Measurements from ENCODE around the gene DUSP3. TPM values are rescaled to one million over a fixed set of nuclear protein-coding genes. Genes with fewer than 3 reads are reported as not detected.

DUSP3 gene
- 34.2 TPM for polyA plus RNA-seq (2013, experiment 1 of 2; ENCODE audit: insufficient read length)
- polyA plus RNA-seq (2013, experiment 2 of 2; ENCODE audit: insufficient read length): 38.6 TPM

GRCh38 chr17:43778337-43779144 is at the start of gene DUSP3:
TSS of gene DUSP3 (minus strand) at chr17:43778977. CDS start at chr17:43778924, 53 bp downstream.
- peak; percentile 91 for DNase-seq

GRCh38 chr17:43827596-43827995 is 48.8 kb upstream of the DUSP3 start:
- DNase-seq: no peak

- no peak for DNase-seq
Measured at GRCh38 chr17:43826206-43826605, 47.4 kb upstream of the DUSP3 start.

GRCh38 chr17:43825567-43825966 is 46.8 kb upstream of the DUSP3 start:
- DNase-seq: no peak

GRCh38 chr17:43823350-43824084 is 44.7 kb upstream of the DUSP3 start:
- no peak for DNase-seq

- DNase-seq: no peak
Measured at GRCh38 chr17:43822570-43823190, 43.9 kb upstream of the DUSP3 start.

- no peak for DNase-seq
Measured at GRCh38 chr17:43820759-43821158, 42.0 kb upstream of the DUSP3 start.

- DNase-seq: no peak
Measured at GRCh38 chr17:43818966-43819365, 40.2 kb upstream of the DUSP3 start.

GRCh38 chr17:43817826-43818225 is 39.0 kb upstream of the DUSP3 start:
- no peak for DNase-seq

GRCh38 chr17:43816336-43817320 is 37.9 kb upstream of the DUSP3 start:
- DNase-seq: no peak

GRCh38 chr17:43814714-43815113 is 35.9 kb upstream of the DUSP3 start:
- peak; percentile 81 for DNase-seq

- DNase-seq: no peak
Measured at GRCh38 chr17:43814026-43814425, 35.2 kb upstream of the DUSP3 start.

GRCh38 chr17:43813386-43813785 is 34.6 kb upstream of the DUSP3 start:
- DNase-seq: no peak

GRCh38 chr17:43812396-43813265 is 33.9 kb upstream of the DUSP3 start:
- no peak for DNase-seq

- DNase-seq: no peak
Measured at GRCh38 chr17:43810823-43811222, 32.0 kb upstream of the DUSP3 start.

GRCh38 chr17:43810226-43810715 is 31.5 kb upstream of the DUSP3 start:
- no peak for DNase-seq

GRCh38 chr17:43809121-43809520 is 30.3 kb upstream of the DUSP3 start:
- no peak for DNase-seq

- no peak for DNase-seq
Measured at GRCh38 chr17:43808076-43808475, 29.3 kb upstream of the DUSP3 start.

- DNase-seq: no peak
Measured at GRCh38 chr17:43805117-43805516, 26.3 kb upstream of the DUSP3 start.

- peak; percentile 14 for DNase-seq
Measured at GRCh38 chr17:43803758-43804157, 25.0 kb upstream of the DUSP3 start.

GRCh38 chr17:43801844-43802243 is 23.1 kb upstream of the DUSP3 start:
- no peak for DNase-seq
